Breast epithelium (tissue), 3 donors: ENCODE results near the gene PTPRN2.

Source experiments
- CTCF ChIP-seq, 3 donors: fragments of 450-650 bp; IDR thresholded peaks; one replicate each; pipeline ENCODE4 v1.5.1; 2016 to 2017; ENCODE audit warnings: antibody characterized with exemption in 3 of 3, mild to moderate bottlenecking in 3 of 3, moderate library complexity in 3 of 3
- POLR2A ChIP-seq: fragments of 450-650 bp; IDR thresholded peaks from one replicate; pipeline ENCODE4 v1.6.1; 2016; ENCODE audit warnings: antibody characterized with exemption, mild to moderate bottlenecking, moderate library complexity

- TF ChIP-seq POLR2A = no peak
- no peak for TF ChIP-seq CTCF (IDR thresholded peaks at IDR 0.05)
Observed at GRCh38 chr7:158006841-158007696, 580.6 kb downstream of the PTPRN2 start.
